NCI-H2029 (cell line): Measurements from ENCODE around the gene FHIT.

Source experiments
- DNase-seq: peaks from one replicate; lab custom pipeline; 2025; lab: John Stamatoyannopoulos, UW

The FHIT gene

DNA sequence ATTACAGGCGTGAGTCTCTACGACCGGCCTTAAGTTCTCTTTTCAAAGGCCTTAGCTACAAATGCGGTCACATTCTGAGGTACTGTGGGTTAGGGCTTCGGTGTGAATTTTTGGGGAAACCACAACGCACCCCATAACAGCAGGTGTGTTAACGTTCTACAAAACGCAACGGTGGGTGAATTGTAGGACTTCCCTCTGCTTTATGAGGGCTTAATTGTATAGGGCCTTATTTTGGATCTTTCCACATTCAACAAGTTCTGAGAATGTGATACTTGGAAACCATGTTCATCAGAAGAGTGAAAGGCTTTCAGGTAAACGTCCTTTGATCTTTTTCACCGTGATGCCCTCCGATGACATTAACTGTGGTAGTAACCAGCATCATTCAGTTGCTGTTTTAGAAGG is 1202.8 kb downstream of the FHIT start:
- no peak for DNase-seq

DNA sequence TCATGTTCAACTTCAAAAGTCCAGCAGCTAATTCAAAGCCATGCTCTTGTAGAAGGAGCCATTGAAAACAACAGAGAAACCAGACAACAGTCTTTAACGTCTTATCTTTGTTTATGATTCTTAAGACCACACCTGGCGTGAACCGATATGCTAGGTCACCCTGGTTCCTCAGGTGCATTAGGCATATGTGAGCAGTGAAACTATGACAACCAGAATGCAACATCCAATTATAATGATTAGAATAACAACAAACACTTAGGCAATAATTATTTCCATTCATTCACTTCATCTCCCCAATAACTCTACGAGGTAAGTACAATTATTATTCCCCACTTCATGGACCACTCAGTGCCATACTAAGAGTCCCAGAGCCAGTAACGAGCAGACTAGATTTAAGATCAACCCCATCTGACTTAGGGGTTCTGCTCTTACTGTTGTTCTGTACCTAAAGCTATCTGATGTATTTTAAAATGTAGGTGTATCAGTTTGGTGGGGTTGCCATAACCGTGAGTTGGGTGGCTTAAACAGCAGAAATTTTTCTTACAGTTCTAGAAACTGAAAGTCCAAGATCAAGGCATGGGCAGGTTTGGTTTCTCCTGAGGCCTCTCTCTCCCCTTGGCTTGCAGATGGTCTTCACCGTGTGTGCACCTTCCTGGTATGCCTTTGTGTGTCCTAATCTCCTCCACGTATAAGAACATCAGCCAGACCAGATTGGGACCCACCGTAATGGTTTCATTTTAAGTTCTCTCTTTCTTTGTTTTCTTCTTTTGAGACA is 1203.6 kb downstream of the FHIT start:
- no peak for DNase-seq

DNA sequence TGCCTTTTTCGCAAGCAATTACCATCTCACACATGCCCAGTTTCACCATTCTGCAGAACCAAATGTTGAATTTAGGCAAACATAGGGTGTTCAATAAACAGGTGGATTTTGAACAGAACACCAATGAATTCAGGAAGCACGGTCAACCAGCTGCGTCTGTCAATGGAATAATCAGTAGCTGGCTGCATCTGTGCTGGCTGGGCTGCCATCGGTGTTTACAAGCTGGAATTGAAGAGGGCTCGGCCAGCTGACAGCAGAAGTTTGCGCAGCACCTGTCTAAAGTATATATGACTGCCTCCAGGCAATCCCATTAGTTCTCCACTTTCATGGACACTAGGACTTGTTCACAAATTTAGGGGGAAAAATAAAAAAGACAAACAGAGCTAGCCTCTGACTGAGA is 1205.0 kb downstream of the FHIT start:
- peak; percentile 13 for DNase-seq

DNA sequence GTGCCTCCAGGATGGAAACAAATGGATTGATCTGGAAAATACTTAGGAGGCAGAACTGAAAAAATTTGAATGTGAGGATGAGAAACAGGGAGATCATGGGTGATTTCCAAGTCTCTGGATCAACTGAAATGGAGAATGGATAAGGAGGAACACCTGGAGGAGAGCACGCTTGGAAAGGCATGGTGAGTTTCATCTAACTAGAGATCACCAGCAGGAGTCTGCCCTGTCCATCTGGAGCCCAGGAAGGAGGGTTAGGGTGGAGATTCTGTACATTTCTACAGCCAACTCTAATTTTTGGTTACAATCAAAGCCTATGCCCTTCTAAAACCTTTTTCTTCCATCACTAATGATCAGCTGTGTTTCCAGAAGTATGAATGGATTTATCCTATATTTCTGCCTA is 1205.6 kb downstream of the FHIT start:
- no peak for DNase-seq

DNA sequence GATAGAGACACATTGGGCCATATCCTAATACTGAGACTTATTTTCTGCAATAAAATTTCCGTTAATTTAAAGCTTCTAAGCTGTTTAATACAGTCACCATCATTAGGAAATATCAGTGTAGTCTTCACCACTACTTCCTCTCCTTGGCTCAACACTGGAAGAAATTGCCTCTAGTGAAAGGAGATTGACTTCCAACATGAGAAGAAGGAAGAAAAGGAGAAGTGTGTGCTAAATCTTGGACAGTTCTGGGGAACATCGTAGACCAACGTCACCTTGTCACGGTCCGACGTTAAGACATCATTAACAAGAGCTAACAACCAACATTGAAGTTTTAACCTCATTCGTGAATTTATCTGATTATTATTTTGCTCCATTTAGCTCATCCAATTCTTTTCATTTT is 1214.4 kb downstream of the FHIT start:
- DNase-seq = no peak

DNA sequence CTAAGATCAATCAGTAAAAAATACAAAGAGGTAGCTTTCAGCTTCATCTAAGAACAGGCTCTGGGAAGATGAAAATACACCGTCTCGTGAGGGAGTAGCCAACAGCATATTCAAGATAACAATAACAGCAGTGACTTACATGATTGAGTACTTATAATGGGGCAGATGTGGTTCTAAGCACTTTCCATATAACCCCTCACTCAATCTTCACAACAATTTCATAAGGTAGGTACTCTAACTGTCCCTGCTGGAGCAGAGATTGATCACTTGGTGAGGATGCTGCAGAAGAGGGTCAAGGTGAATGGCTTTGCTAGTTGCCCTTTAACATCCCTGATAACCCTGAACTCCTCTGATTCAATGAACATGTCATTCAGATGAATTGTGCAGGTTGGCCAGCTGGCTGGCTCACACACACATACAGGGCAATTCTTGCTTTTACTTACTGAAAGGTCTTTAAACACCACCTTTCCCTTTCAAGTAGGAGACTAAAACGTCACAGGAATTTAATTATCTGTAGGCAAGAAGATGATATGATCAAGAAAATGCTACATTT is 1217.3 kb downstream of the FHIT start:
- DNase-seq = no peak

DNA sequence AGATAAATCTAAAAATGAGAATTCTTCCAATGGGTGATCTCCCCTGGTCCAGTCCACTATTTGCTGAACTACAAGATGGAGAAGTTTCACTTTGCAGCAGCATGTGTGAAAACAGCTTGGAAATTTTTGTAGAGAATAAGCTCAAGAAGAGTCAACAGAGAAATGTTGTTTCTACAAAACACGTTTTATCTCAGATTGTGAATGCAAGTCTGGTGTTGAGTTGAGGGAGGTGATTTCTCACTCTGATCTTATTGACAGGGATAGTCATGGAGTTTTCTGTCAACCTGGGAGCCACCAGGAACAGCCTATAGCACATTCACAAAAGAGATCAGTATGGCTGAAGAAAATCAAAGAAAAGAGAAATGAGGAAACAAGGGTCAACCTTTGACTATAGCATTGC is 1220.3 kb downstream of the FHIT start:
- DNase-seq = no peak

DNA sequence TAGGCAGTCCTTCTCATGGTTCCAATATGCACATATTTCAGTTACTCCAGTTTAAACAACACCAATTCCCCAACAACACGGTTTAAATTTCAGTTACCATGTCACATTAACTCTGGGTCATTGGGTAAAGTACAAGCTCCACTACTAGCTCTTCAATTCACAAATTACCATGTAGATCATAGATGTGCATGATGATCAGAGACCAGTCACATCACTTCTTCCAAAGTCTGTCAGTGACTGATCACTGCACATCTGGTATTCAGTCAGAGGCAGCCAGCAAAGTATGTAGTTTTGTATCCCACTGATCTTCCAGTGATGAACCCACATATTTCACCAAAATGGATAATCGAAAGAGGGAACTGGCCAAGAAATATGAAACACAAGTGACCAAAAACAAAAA is 1223.0 kb downstream of the FHIT start:
- no peak for DNase-seq

DNA sequence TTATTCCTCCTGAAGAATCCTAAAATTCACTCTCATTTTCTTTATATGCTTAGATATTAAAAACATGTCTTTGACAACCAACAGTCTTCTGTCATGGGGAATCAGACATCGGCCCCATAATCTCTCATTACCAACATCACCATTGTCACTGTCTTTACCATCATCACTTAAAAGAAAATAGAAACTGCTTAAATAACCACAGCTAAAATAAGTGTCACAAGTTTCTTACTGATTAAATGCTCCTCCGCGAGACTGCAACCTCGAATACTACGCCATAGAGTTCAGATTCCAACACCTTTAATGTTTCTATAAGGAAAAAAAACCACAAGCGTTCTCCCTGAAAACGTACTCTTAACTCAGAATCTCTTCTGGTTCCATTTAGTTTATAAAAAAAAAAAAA is 1223.9 kb downstream of the FHIT start:
- no peak for DNase-seq

DNA sequence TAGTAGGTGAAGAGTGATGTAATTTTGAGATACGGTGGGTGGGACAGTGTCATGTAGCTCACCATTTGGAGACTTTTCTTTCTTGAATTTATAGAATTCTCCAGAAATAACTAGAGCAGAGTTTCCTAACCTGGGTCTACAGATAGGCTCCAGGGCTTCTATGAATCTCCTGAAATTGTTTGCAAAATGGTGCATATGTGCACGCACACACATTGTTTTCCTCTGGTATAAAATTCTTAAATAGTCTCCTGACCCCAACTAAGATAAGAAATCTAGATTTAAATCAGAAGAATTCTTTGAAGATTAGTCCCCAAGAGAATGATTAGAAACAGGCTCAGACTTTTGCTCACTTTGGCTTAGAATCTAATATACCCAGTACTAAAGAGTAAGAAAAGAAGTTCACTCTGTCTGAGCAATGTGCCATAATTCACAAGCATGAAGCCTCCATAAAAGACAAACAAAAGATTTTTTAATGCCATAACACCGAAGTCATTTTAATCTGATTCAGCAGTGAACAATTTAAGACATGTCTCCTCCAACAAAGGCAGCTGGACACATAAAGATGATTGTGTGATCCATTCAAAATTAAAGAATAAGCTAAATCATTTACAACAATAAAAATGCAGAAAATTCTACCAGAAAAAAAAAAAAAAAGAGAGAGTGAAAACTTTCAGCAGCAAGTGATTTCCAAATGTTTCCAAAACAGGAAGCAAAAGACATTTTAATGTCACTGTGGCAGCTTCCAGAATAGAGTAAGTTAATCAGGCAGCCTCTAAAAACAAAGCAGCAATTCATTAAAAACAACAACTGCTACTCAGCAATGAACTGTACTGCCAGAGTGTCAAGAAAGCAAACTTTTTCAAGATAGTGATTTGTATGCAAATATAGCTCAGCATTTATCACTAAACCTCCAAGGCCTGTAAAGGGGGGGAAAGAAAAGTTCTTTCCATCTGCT is 1225.9 kb downstream of the FHIT start:
- no peak for DNase-seq

DNA sequence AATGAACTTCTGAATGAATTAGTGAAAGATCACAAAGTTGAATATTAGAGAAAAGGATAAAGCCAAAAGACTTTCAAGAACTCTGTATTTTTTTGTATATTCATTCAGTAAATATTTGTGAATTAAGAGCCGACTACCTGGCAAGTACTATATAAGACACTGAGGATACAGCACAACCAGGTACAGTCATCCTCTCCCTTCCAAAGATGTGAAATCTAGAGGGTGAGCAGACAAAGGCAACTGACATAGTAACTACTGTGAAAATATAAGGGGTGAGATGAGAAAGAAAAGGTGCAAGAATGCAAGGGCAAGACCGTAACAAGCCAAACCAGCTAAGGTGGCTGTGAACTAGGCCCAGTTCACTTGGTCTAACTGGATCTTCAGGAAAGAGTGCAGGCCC is 1226.9 kb downstream of the FHIT start:
- DNase-seq = no peak

DNA sequence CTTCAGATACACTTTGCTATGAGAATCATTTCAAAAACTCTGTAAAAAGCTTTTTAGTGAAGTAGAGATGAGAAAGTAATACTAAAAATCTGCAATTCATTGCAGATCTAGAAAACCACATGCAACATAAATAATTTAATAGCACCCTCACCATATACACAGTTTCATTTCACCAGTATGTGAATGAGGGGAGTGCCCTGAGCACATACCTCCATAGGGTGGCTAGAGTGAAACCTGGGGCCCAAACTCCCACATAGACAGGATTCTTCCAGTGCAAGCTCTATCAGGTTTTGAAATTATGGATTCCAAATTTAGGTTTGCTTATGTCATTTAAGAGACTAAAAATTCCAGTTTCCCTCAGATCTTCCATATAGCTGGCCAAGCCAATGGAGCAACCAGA is 1228.1 kb downstream of the FHIT start:
- DNase-seq = no peak

DNA sequence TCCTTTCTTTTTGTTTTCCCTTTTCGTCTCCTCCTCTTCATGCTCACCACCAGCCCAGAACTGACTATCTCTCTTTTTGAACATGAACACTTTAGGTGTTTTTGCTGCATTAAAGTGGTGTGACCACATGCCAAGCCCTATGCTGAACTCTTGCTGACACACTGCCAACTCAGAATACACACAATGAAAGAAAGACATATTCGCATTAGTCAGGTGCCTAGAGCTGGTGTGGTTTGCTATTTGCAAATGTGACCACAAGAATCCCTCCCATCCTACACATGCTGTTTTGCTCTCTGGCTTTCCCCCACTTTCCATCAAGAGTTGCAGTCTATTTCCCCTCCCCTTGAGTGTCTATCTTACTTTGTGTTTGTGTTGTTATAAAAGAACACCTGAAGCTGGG is 1233.6 kb downstream of the FHIT start:
- DNase-seq = peak; percentile 40

DNA sequence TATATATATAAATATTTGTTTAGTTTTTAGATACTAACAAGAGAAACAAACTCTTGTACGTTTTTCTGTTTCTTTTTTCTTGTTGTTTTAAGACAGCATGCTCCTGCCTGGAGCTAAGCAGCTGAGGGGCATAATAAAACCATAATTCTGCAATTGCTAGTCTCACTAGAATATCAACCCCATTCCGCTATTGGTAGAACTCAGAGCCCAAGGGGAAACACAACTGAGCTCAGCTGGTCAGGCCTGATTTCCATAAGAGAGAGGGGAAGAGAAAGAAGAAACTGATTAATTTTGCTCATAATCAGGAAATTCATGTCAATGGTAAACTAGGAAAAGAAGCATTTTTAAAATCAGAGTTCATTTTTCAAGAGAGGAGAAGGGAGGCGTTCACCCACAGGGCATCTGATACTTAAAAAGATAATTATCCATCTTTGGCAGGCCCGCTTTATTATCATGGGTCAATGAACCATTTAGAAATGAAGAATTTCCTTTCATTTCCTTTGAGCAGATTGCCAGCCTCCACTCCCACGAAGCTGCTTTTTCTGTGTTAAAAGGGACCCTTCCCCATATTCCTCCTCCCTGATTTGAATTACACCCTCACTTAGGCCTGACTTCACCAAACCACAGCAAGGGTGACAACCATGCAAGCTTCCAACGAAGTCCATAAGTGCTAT is 1236.1 kb downstream of the FHIT start:
- no peak for DNase-seq

DNA sequence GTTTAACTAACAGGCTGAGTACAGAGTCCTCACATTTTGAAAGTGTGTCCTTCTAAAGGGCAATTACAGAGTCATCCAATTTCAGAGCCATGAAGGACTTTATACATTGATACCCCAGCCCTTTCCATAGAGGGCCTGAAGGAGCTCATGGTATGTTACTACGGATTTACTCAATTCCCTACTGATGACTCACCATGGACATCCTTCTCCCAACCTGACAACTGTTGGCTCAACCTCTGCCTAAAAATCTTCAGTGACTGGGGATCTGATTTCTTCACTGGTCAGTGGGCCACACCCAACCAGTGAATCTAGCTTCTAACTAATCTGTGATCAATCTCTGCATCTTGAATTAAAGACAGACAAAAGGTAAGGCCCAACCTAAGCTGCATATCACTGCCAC is 1238.0 kb downstream of the FHIT start:
- no peak for DNase-seq

DNA sequence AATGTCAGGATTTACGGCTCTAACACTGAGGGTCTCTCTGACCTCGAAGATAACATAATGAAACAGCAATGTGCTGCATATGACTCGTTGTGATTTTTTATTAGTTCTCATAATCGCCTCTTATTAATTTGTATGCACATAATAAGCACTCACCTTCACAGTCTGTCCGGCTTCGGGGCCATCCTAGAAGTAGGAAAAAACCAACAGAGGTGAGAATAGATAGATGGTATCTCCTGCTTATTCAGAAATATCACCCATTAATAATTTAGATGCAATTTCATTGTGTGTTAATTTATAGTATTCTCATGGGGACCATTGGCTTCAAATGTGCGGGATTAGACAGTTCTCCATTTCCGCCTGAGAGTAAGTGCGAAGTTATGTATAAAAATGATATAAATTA is 1240.0 kb downstream of the FHIT start:
- no peak for DNase-seq

DNA sequence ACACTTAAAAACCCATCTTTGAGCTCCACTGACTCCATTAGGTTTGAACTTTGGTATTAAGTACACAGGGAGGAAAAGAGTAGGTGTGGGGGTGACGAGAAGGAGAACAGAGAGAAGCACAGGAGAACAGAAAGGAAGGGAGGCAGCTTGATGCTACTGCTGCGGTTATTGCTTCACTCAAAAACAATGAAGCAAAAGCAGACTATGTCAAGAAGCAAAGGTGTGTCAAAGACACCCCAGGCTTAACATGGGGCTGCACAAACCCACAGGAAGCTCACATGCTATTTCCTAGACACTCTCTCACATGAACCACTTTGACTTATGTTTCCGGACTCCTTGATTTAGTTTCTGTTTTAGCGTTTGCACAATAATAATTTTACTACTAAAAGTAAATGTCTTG is 1240.5 kb downstream of the FHIT start:
- DNase-seq = no peak

DNA sequence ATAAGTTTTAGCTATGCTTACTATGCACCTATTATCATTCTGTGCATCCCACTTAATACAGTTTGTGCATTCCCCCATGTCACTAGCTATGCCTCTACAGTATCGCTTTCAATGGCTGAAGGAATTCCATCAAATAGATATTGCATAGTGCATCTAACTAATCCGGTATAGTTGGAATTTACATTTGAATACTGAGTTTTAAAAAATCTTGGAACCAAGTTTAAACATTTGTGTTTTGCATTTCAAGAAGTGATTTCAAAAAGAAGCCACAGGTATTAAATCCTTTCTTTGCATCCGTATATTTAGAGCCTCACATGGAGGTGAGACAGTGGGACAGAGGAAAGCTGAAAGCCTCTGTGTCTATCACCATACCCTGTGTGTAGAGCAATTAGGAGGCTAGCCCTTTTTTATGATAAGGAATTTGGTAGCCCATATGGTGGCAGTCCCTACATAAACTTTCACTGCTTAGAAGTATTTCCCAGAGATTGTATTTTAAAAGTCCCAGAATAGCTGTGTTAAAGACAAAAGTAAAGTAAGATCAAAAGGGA is 1241.2 kb downstream of the FHIT start:
- DNase-seq = no peak

DNA sequence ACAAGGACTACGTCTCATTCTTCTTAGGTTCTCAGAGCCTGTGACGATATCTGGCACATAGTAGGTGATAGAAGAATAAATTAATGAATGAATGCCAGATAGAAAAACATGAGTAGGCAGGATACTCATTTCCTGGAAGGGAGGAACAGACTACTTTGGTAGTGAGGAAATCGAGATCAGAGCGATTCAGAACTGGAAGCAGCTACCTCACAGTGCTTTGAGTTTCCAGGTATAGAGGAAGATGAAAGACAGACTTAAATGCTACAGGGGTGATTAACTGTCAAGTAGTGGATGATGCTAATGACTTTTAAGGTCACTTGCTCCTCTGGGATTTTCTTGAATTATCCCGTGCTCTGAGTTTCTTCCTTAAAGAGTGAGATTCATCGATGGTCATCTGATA is 1249.9 kb downstream of the FHIT start:
- no peak for DNase-seq

DNA sequence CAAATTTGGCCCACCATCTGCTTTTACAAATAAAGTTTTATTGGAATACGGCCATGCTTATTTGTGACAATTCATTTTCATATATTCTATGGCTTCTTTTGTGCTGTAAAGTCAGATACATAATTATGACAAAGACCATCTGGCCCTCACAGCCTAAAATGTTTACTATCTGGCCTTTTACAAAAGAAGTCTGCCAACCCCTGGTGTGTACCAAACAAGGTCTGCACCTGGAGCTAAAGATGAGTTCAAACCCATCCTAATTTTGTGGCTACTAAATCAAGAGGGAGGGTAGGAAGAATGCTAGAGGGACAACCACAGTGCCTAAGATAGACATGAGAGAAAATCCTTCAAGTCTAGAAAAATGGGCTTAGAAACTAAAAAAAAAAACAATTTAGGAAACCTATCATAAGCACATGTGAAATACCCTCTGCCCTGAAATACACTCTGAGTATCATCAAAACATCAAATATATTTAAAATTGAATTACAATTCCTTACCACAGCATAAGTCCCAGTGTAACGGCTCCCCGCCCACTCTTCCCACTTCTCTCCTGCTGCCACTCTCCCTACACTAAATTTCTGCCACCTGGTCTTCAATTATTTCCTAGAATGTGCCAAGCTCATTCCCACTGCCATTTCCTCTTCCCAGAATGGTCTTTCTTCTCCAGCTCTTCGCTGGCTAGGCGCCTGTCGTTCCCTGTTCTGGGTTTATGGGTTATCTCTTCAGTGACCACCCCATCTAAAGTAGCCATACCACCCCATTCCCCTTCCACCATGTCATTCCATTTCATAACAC is 1250.7 kb downstream of the FHIT start:
- DNase-seq = no peak

DNA sequence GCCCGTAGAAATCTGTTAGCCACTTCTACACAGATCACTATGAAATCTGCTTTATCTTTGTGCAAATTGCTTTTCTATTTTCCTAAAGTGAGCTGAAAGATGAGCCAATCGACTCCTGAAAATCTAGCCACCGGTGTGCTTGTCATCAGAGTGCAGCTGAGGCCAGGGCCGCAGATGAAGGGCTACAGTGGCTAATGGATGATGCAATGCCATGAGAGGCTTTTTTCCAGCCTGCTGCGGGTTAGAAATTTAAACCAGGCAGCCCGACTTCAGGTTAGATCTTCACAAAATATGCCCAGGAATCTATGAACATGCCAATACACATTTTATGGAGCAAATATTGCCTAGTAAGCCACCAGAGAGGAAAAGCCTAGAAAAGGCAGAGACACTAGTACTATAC is 1253.2 kb downstream of the FHIT start:
- DNase-seq = no peak
